Smooth muscle cell (in vitro differentiated cells): Measurements from ENCODE around the gene KLHL30. TPM values are rescaled to one million over a fixed set of nuclear protein-coding genes. Genes with fewer than 3 reads are reported as not detected.
A peak's percentile ranks its signal among the peaks of the same experiment; 100 is the strongest.

Source experiments
- DNase-seq: peaks from one replicate; lab custom pipeline; 2025; ENCODE audit not compliant: unreplicated experiment; lab: John Stamatoyannopoulos, UW
- H2AFZ ChIP-seq: fragments of 200-600 bp; sonication (generic); 2 replicates; pipeline ENCODE4 v1.6.0; 2016; ENCODE audit warnings: antibody characterized with exemption, low read depth, mild to moderate bottlenecking
- H3F3A ChIP-seq: fragments of 200-600 bp; sonication (generic); 2 replicates; pipeline ENCODE4 v1.6.0; 2017; ENCODE audit warnings: antibody characterized with exemption, low read depth
- H3K27ac ChIP-seq: fragments of 200-600 bp; sonication (generic); 2 replicates; pipeline ENCODE4 v1.5.1; 2016; ENCODE audit warnings: low read depth, mild to moderate bottlenecking
- H3K27me3 ChIP-seq: fragments of 200-600 bp; sonication (generic); 2 replicates; pipeline ENCODE4 v1.6.1; 2016; ENCODE audit warnings: low read depth, mild to moderate bottlenecking
- H3K36me3 ChIP-seq: fragments of 200-600 bp; sonication (generic); 2 replicates; pipeline ENCODE4 v1.5.1; 2016; ENCODE audit warnings: low read depth
- H3K4me1 ChIP-seq: fragments of 200-600 bp; sonication (generic); 2 replicates; pipeline ENCODE4 v1.5.1; 2016; ENCODE audit warnings: low read depth
- H3K4me2 ChIP-seq: fragments of 200-600 bp; sonication (generic); 2 replicates; pipeline ENCODE4 v1.6.0; 2016; ENCODE audit warnings: mild to moderate bottlenecking
- H3K4me3 ChIP-seq: fragments of 200-600 bp; sonication (generic); 2 replicates; pipeline ENCODE4 v1.5.1; 2016; ENCODE audit warnings: mild to moderate bottlenecking
- H3K79me2 ChIP-seq: fragments of 200-600 bp; sonication (generic); 2 replicates; pipeline ENCODE4 v1.6.0; 2016; ENCODE audit warnings: low read depth, mild to moderate bottlenecking
- H3K9ac ChIP-seq: fragments of 200-600 bp; sonication (generic); 2 replicates; pipeline ENCODE4 v1.6.0; 2016; ENCODE audit warnings: low read depth
- H3K9me3 ChIP-seq: fragments of 200-600 bp; sonication (generic); replicated peaks from 2 replicates; pipeline ENCODE4 v1.5.1; 2016; ENCODE audit warnings: low read depth
- H4K20me1 ChIP-seq: fragments of 200-600 bp; sonication (generic); 2 replicates; pipeline ENCODE4 v1.6.0; 2016; ENCODE audit warnings: low read depth
- WGBS: methylation state at CpG from one replicate; pipeline ENCODE4 v1.1.7; 2016; ENCODE audit warnings: low lambda C conversion rate; 5-methylcytosine and 5-hydroxymethylcytosine counted together
- polyA plus RNA-seq: library from polyadenylated mRNA; unstranded; fragments of >200 nt; fragmentation: Nextera tagmentation; extraction: Ambion mirVana; gene quantifications from 2 replicates; pipeline ENCODE4 v1.2.1, GENCODE V29; 2016
- total RNA-seq: library from RNA; depleted of rRNA; stranded (reverse); fragments of >200 nt; gene quantifications from 2 replicates; pipeline ENCODE4 v1.2.3, GENCODE V29; 2014
- TF ChIP-seq, protein P1 (sequence below): fragments of 200-600 bp; sonication (generic); IDR thresholded peaks from 2 replicates; pipeline ENCODE4 v1.5.1; 2017; ENCODE audit warnings: borderline replicate concordance, mild to moderate bottlenecking, antibody characterized with exemption; ENCODE audit not compliant: insufficient read depth, poor library complexity, severe bottlenecking

KLHL30 gene
- total and polyA plus RNA-seq, 2 experiments from 2014 or later = 0.31 TPM; not detected in 1

- Histone ChIP-seq H3F3A (no peaks in the 10 kb centered on the region), H3K79me2 (no peaks in the 10 kb centered on the region), H3K27ac (no peak overlapping the region), H3K36me3 (no peaks in the 10 kb centered on the region), H2AFZ (no peak overlapping the region), H3K9ac (no peak overlapping the region), H3K4me3 (peak overlapping the region; percentile 34), H3K9me3 (no peaks in the 10 kb centered on the region), H3K4me1 (peaks cover 5% of the 10 kb centered on the region), H3K4me2 (peak overlapping the region; percentile 86), H3K27me3 (peaks cover 57% of the 10 kb centered on the region), H4K20me1 (no peaks in the 10 kb centered on the region)
- TF ChIP-seq, protein P1, sequence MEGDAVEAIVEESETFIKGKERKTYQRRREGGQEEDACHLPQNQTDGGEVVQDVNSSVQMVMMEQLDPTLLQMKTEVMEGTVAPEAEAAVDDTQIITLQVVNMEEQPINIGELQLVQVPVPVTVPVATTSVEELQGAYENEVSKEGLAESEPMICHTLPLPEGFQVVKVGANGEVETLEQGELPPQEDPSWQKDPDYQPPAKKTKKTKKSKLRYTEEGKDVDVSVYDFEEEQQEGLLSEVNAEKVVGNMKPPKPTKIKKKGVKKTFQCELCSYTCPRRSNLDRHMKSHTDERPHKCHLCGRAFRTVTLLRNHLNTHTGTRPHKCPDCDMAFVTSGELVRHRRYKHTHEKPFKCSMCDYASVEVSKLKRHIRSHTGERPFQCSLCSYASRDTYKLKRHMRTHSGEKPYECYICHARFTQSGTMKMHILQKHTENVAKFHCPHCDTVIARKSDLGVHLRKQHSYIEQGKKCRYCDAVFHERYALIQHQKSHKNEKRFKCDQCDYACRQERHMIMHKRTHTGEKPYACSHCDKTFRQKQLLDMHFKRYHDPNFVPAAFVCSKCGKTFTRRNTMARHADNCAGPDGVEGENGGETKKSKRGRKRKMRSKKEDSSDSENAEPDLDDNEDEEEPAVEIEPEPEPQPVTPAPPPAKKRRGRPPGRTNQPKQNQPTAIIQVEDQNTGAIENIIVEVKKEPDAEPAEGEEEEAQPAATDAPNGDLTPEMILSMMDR = no peak
- DNase-seq = no peak
- WGBS = 68% methylated on average over 10 of the region's 10 CpGs
Observed at GRCh38 chr2:238159661-238160205, 21.3 kb downstream of the KLHL30 start.

DNA sequence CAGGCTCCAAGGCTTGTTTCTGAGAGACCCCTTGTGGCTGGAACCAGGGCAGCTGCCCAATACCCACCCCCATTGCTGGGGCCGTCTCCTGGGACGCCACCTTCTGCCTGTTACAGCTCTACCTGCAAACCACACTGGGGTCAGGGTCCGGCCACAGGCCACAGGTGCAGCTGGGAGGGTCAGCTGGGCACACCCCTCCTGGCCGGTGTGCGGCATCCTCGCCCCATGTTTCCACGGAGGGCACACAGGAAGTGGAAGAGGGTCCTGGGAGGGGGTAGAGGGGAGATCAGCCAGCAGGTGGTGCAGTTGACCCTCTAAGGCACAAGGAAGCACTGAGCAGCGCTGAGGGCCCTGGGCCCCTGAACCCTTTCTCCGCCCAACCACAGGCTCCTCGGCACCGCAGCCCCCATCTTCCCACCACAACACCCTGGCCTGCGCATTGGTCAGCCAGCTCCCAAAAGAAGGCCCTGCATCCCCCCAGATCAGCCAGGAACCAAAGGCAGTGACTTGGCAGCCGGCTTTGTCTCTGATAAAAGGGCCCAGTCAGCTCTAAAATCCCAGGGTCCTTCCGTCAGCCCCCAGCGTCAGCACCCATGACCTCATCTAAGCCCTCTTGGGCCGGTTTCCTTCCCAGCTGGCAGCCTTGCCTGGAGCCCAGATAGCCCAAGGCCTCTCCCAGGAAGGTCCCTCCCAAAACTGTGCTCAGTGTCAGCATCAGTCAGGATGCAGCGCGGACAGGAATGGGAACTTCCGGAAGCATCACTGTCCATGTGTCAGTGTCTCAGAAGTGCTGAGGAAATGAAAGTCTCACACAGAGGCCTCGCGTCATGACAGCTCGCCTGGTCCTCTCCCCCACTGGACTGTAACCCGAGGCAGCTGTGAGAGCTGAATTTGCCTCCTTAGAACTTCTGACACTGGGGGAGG lies 22.0 kb downstream of the KLHL30 start:
- no peak overlapping the region for H3K27ac ChIP-seq
- H3K9ac ChIP-seq = no peak overlapping the region
- no peaks in the 10 kb centered on the region for H3K36me3 ChIP-seq
- H2AFZ ChIP-seq = no peak overlapping the region
- WGBS = 68% methylated on average over 23 of the region's 23 CpGs
- H3K4me3 ChIP-seq = no peak overlapping the region
- DNase-seq = no peak
- H4K20me1 ChIP-seq = no peaks in the 10 kb centered on the region
- H3K9me3 ChIP-seq = no peaks in the 10 kb centered on the region
- no peaks in the 10 kb centered on the region for H3K79me2 ChIP-seq
- TF ChIP-seq, protein P1 = peak; percentile 18
- H3K4me2 ChIP-seq = no peak overlapping the region
- H3F3A ChIP-seq = no peaks in the 10 kb centered on the region
- peaks cover 64% of the 10 kb centered on the region for H3K27me3 ChIP-seq
- peaks cover 5% of the 10 kb centered on the region for H3K4me1 ChIP-seq

GRCh38 chr2:238161291-238162051 lies 23.0 kb downstream of the KLHL30 start:
- TF ChIP-seq, protein P1 = no peak
- H3K4me2 ChIP-seq = no peak overlapping the region
- H3K9me3 ChIP-seq = no peaks in the 10 kb centered on the region
- H4K20me1 ChIP-seq = no peaks in the 10 kb centered on the region
- H3K9ac ChIP-seq = no peak overlapping the region
- H3K4me3 ChIP-seq = no peak overlapping the region
- no peak overlapping the region for H3K27ac ChIP-seq
- DNase-seq = no peak
- peaks cover 64% of the 10 kb centered on the region for H3K27me3 ChIP-seq
- H3K79me2 ChIP-seq = no peaks in the 10 kb centered on the region
- no peaks in the 10 kb centered on the region for H3K36me3 ChIP-seq
- no peaks in the 10 kb centered on the region for H3F3A ChIP-seq
- H2AFZ ChIP-seq = no peak overlapping the region
- peaks cover 5% of the 10 kb centered on the region for H3K4me1 ChIP-seq
- WGBS = 93% methylated on average over 21 of the region's 21 CpGs
